CD8-positive, alpha-beta memory T cell (primary cell): ENCODE results near the gene PRKG1. TPM values are rescaled to one million over a fixed set of nuclear protein-coding genes. Genes with fewer than 3 reads are reported as not detected.

Experiments
- CTCF ChIA-PET: fragments of 350-600 bp; sonication (Branson Sonifier 250); formaldehyde crosslinking; loops from one replicate; lab custom pipeline; 2021; ENCODE audit warnings: antibody characterized with exemption; lab: Charles Lee
- POLR2A ChIA-PET: fragments of 350-600 bp; sonication (Branson Sonifier 250); formaldehyde crosslinking; loops from one replicate; lab custom pipeline; 2021; ENCODE audit warnings: antibody characterized with exemption; lab: Charles Lee
- DNase-seq, 5 donors: peaks; one replicate each; pipeline versions ENCODE4 v3.0.0 to v3.0.0-alpha.2; 2020 to 2022; ENCODE audit warnings: mixed read lengths in 1 of 5
- H3K27ac ChIP-seq: one replicate; pipeline ENCODE4 v1.7.0; 2013; ENCODE audit warnings: low read depth, mild to moderate bottlenecking, low read length, moderate library complexity
- H3K27me3 ChIP-seq: 2 replicates; pipeline ENCODE4 v1.7.0; 2013; ENCODE audit warnings: low read length, mild to moderate bottlenecking; ENCODE audit not compliant: insufficient read depth, poor library complexity, severe bottlenecking
- H3K36me3 ChIP-seq: 2 replicates; pipeline ENCODE4 v1.7.0; 2013; ENCODE audit warnings: mild to moderate bottlenecking, low read length, moderate library complexity; ENCODE audit not compliant: insufficient read depth
- H3K4me1 ChIP-seq: 2 replicates; pipeline ENCODE4 v1.7.0; 2013; ENCODE audit warnings: mild to moderate bottlenecking, low read length, moderate library complexity; ENCODE audit not compliant: insufficient read depth
- H3K4me3 ChIP-seq: 2 replicates; pipeline ENCODE4 v1.7.0; 2013; ENCODE audit warnings: mild to moderate bottlenecking, low read length
- H3K9me3 ChIP-seq: 2 replicates; pipeline ENCODE4 v1.7.0; 2013; ENCODE audit warnings: mild to moderate bottlenecking, low read length
- H3K27ac Mint-ChIP-seq, 8 donors: one replicate each; pipeline ENCODE4 v1.8.0; 2020 to 2021; ENCODE audit warnings: mixed read lengths in 8 of 8, mild to moderate bottlenecking in 6 of 8, inconsistent platforms in 3 of 8, moderate library complexity in 3 of 8
- H3K27me3 Mint-ChIP-seq, 2 donors: one replicate each; pipeline ENCODE4 v1.8.0; 2020 to 2021; ENCODE audit warnings: mixed read lengths in 2 of 2, mild to moderate bottlenecking in 1 of 2, moderate library complexity in 1 of 2
- H3K36me3 Mint-ChIP-seq, 3 donors: one replicate each; pipeline ENCODE4 v1.8.0; 2020 to 2021; ENCODE audit warnings: mixed read lengths in 3 of 3, inconsistent platforms in 1 of 3, mild to moderate bottlenecking in 1 of 3
- H3K4me1 Mint-ChIP-seq, 3 donors: one replicate each; pipeline ENCODE4 v1.8.0; 2020 to 2021; ENCODE audit warnings: mixed read lengths in 3 of 3, inconsistent platforms in 1 of 3, mild to moderate bottlenecking in 1 of 3
- H3K4me3 Mint-ChIP-seq, 7 donors: one replicate each; pipeline ENCODE4 v1.8.0; 2020 to 2021; ENCODE audit warnings: mixed read lengths in 7 of 7, mild to moderate bottlenecking in 6 of 7, moderate library complexity in 4 of 7, inconsistent platforms in 2 of 7
- H3K9me3 Mint-ChIP-seq, 5 donors: one replicate each; pipeline ENCODE4 v1.8.0; 2020 to 2022; ENCODE audit warnings: mixed read lengths in 5 of 5, mild to moderate bottlenecking in 3 of 5, moderate library complexity in 2 of 5, inconsistent platforms in 1 of 5
- polyA plus RNA-seq: library from polyadenylated mRNA; unstranded; fragments of 300-500 nt; fragmentation: Illumina TruSeq; gene quantifications from one replicate; pipeline ENCODE4 v1.2.3, GENCODE V29; 2021
- total RNA-seq, 2 experiments: library from RNA; stranded (reverse); gene quantifications; one replicate each; pipeline ENCODE4 v1.2.3, GENCODE V29; 2021

The PRKG1 gene
- total and polyA plus RNA-seq, 3 experiments from 2014 or later: not detected

DNA sequence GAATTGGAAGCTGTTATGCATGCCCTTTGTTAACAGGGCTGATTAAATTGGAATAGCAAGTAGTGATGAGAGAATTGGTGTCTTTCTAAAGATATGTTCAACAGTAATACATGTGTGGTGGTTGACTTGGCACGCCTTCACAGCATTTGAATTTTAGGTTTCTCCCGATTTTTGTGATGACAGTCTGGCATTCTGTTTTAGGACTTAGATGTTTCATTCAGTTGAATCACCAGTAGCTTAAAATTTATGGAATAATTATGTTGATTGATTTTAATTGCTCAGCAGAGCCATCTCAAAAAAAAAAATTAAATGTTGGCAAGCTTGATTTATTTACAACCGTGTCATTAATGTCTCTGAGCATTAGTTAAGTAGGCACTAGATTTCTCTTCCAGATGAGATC lies 405.4 kb downstream of the PRKG1 start:
- H3K27me3 ChIP-seq: no peaks in the 10 kb centered on the region
- H3K9me3 Mint-ChIP-seq: peaks cover 0 to 2% (median 0%) of the 10 kb centered on the region in 5 donors
- no peak overlapping the region for H3K4me3 ChIP-seq
- H3K9me3 ChIP-seq: no peaks in the 10 kb centered on the region
- ChIA-PET POLR2A (no interaction called here), CTCF (no interaction called here)
- no peaks in the 10 kb centered on the region for H3K4me1 ChIP-seq
- no peak overlapping the region for H3K4me3 Mint-ChIP-seq
- H3K4me1 Mint-ChIP-seq: no peaks in the 10 kb centered on the region
- no peak overlapping the region for H3K27ac ChIP-seq
- H3K27ac Mint-ChIP-seq: no peak overlapping the region
- no peaks in the 10 kb centered on the region for H3K36me3 ChIP-seq
- H3K36me3 Mint-ChIP-seq: no peaks in the 10 kb centered on the region
- no peak for DNase-seq
- H3K27me3 Mint-ChIP-seq: no peaks in the 10 kb centered on the region

DNA sequence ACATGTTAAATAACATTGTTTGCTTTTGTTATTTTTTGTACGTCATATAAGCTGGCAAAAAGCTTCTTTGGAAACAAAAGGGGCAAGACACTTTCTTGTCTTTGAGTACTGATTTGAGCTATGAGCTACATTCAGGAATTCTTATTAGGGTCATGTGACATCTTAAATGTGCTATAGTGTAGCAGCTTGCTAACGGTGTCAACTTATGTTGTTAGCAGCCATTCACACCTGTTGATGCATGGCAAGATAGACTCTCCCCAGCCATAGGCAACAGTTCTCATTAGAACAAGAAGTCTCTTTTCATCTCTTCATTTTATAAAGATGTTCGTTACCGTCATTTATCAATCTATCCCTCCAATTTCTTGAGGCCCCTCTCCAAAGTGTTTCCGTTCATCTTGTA lies 411.4 kb downstream of the PRKG1 start:
- Mint-ChIP-seq H3K4me3 (no peak overlapping the region), H3K36me3 (no peaks in the 10 kb centered on the region), H3K27ac (no peak overlapping the region), H3K9me3 (peaks cover 0 to 2% (median 0%) of the 10 kb centered on the region in 5 donors), H3K4me1 (no peaks in the 10 kb centered on the region), H3K27me3 (no peaks in the 10 kb centered on the region)
- DNase-seq: no peak
- CTCF ChIA-PET: no interaction called here
- H3K27me3 ChIP-seq: no peaks in the 10 kb centered on the region
- POLR2A ChIA-PET: no interaction called here
- H3K4me1 ChIP-seq: no peaks in the 10 kb centered on the region
- no peak overlapping the region for H3K4me3 ChIP-seq
- H3K27ac ChIP-seq: no peak overlapping the region
- H3K9me3 ChIP-seq: no peaks in the 10 kb centered on the region
- no peaks in the 10 kb centered on the region for H3K36me3 ChIP-seq

DNA sequence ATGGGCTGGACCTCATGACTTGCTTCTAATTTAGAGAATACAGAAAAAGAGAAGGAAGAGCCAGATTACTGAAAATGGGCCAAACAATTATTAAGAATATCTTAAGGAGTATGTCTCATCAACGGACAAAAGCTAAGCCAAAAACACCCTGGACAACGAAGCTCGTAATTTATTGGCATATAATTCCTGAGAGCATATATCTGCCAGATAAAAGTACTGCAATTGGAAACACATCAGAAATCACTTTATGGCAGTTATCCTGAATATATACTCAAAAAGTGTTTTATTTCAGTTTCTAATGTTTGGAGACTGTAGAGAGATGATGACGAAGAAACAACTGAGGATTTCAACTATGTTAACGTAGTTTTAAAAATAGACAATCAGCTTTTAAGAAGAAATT lies 413.3 kb downstream of the PRKG1 start:
- H3K27ac Mint-ChIP-seq: no peak overlapping the region
- no peak overlapping the region for H3K4me3 ChIP-seq
- H3K9me3 ChIP-seq: no peaks in the 10 kb centered on the region
- no peaks in the 10 kb centered on the region for H3K27me3 ChIP-seq
- DNase-seq: no peak
- no peak overlapping the region for H3K4me3 Mint-ChIP-seq
- no peaks in the 10 kb centered on the region for H3K36me3 ChIP-seq
- no peaks in the 10 kb centered on the region for H3K27me3 Mint-ChIP-seq
- no peaks in the 10 kb centered on the region for H3K4me1 ChIP-seq
- no peaks in the 10 kb centered on the region for H3K36me3 Mint-ChIP-seq
- POLR2A ChIA-PET: no interaction called here
- H3K9me3 Mint-ChIP-seq: peaks cover 0 to 2% (median 0%) of the 10 kb centered on the region in 5 donors
- CTCF ChIA-PET: no interaction called here
- H3K27ac ChIP-seq: no peak overlapping the region
- no peaks in the 10 kb centered on the region for H3K4me1 Mint-ChIP-seq

DNA sequence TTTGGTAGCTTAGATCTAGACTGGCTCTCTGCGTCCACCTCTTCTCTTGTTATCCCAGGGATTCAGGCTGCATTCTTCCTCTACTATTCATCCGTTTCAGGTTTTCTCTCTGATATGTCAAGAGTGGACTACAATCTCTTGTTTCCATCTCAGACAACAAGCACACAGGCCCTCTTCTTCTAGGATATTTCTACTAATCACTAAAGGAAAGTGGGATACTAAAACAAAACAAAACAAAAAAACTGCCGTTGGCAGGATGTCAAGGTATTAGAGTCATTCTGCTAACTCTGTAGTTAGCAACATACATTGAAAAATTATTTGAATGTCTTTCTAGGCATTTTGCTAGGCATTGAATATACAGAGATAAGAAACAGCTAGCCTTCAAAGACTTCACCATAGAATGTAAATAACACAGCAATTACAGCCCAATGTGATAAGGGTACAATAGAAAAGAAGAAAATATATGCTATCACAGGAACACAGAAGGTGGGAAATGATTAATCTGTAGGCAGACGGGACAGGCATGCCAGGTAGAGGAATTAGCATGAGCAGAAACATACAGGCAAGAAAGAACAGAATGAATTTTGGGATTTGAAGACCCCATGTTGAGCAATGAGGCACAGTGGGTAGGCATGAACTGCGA lies 414.6 kb downstream of the PRKG1 start:
- Mint-ChIP-seq H3K27me3 (no peaks in the 10 kb centered on the region), H3K36me3 (no peaks in the 10 kb centered on the region), H3K9me3 (no peaks in the 10 kb centered on the region), H3K27ac (no peak overlapping the region), H3K4me3 (no peak overlapping the region), H3K4me1 (no peaks in the 10 kb centered on the region)
- Histone ChIP-seq H3K27me3 (no peaks in the 10 kb centered on the region), H3K9me3 (no peaks in the 10 kb centered on the region), H3K36me3 (no peaks in the 10 kb centered on the region), H3K4me3 (no peak overlapping the region), H3K27ac (no peak overlapping the region), H3K4me1 (no peaks in the 10 kb centered on the region)
- CTCF ChIA-PET: no interaction called here
- no peak for DNase-seq
- POLR2A ChIA-PET: no interaction called here

DNA sequence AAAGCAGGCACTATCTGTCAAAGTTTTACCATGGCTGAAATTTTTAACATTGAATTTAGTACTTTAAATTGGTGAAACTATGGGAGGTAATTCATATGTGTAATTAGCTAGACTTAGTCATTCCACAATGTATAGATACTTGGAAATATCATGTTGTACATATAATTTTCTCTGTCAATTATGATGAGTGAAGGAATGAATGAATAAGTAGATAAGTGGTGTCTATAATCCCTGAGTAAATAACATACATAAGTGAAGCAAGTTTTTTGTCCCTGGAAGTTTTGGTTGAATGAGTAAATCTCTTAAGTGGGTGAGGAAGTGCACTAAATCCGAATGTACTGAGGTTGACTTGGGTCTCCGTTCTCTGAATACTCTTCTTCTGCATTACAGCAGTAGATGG lies 424.1 kb downstream of the PRKG1 start:
- Mint-ChIP-seq H3K36me3 (no peaks in the 10 kb centered on the region), H3K4me3 (no peak overlapping the region), H3K9me3 (peaks cover 0 to 2% (median 0%) of the 10 kb centered on the region in 5 donors), H3K4me1 (no peaks in the 10 kb centered on the region), H3K27ac (no peak overlapping the region), H3K27me3 (peaks cover 0 to 2% of the 10 kb centered on the region in 2 donors)
- no peak for DNase-seq
- Histone ChIP-seq H3K36me3 (no peaks in the 10 kb centered on the region), H3K9me3 (no peaks in the 10 kb centered on the region), H3K4me3 (no peak overlapping the region), H3K27ac (no peak overlapping the region), H3K27me3 (no peaks in the 10 kb centered on the region), H3K4me1 (no peaks in the 10 kb centered on the region)
- CTCF ChIA-PET: no interaction called here
- POLR2A ChIA-PET: no interaction called here

DNA sequence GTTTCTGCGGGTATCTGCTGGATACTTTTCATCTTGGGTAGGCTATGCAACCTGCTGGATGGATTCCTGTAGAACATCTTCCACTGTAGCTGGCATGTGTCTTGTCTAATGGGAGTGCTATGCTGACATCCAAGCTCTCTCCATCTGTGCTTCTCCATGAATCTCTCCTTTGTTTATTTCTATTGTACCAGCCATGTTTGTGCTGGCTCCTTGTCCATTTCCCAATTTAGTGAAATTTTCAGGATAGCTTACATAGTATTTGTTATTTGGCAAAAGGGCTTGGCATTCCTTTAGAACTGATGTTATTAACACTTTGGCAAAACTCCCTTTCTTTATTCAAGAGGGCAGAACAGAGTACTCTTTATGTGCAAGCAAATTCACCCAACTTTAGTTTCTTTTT lies 427.1 kb downstream of the PRKG1 start:
- ChIA-PET POLR2A (no interaction called here), CTCF (no interaction called here)
- H3K36me3 Mint-ChIP-seq: no peaks in the 10 kb centered on the region
- Histone ChIP-seq H3K27me3 (no peaks in the 10 kb centered on the region), H3K4me3 (no peak overlapping the region), H3K27ac (no peak overlapping the region), H3K4me1 (no peaks in the 10 kb centered on the region), H3K36me3 (no peaks in the 10 kb centered on the region), H3K9me3 (no peaks in the 10 kb centered on the region)
- H3K9me3 Mint-ChIP-seq: peaks cover 0 to 2% (median 0%) of the 10 kb centered on the region in 5 donors
- DNase-seq: no peak
- H3K27me3 Mint-ChIP-seq: peaks cover 0 to 2% of the 10 kb centered on the region in 2 donors
- no peak overlapping the region for H3K27ac Mint-ChIP-seq
- no peaks in the 10 kb centered on the region for H3K4me1 Mint-ChIP-seq
- H3K4me3 Mint-ChIP-seq: no peak overlapping the region

DNA sequence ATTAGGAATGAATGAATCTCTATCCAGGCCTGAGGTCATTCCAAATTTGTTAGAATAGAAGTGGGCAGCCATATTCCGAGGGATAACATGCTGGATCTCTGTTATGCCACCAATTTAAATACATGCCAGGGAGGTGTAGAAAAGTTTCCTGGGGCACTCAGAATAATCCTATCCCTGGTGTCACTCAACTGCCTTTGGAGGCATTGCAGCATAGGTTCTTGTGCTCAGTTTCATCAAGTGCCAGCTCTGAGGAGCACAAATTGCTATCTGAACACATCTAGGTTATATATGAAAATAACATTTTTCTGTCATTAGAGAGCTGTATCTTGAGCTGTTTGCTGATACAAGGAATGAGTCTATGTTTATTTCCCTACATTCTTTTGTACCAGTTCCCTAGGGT lies 427.8 kb downstream of the PRKG1 start:
- Mint-ChIP-seq H3K4me3 (no peak overlapping the region), H3K27ac (no peak overlapping the region), H3K27me3 (peaks cover 0 to 2% of the 10 kb centered on the region in 2 donors), H3K36me3 (no peaks in the 10 kb centered on the region), H3K4me1 (no peaks in the 10 kb centered on the region), H3K9me3 (peaks cover 0 to 3% (median 0%) of the 10 kb centered on the region in 5 donors)
- H3K36me3 ChIP-seq: no peaks in the 10 kb centered on the region
- no peaks in the 10 kb centered on the region for H3K4me1 ChIP-seq
- H3K27ac ChIP-seq: no peak overlapping the region
- no peaks in the 10 kb centered on the region for H3K27me3 ChIP-seq
- H3K4me3 ChIP-seq: no peak overlapping the region
- DNase-seq: no peak
- POLR2A ChIA-PET: no interaction called here
- no peaks in the 10 kb centered on the region for H3K9me3 ChIP-seq
- CTCF ChIA-PET: no interaction called here

DNA sequence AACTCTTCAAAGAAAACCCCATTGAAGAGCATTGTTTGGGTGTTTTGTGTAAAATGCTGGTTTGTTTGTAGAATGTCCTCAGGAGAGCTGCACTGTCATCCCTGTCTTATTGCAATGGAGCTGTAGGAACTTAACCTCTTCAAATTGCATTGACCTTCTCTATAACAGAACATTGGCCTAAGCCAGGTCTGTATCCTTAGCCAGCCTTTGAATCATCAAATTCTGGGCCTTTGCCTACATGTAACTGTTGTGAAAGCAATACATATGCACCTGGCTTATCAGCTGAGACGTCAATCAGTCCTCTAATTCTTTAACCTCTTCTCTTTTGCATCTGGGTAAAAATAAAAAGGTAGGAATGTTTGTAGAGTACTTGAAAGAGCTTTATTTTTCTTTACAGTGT lies 429.1 kb downstream of the PRKG1 start:
- ChIA-PET CTCF (no interaction called here), POLR2A (no interaction called here)
- Mint-ChIP-seq H3K36me3 (no peaks in the 10 kb centered on the region), H3K27ac (no peak overlapping the region), H3K27me3 (peaks cover 0 to 2% of the 10 kb centered on the region in 2 donors), H3K9me3 (peaks cover 0 to 3% (median 0%) of the 10 kb centered on the region in 5 donors), H3K4me1 (no peaks in the 10 kb centered on the region), H3K4me3 (no peak overlapping the region)
- no peaks in the 10 kb centered on the region for H3K4me1 ChIP-seq
- H3K9me3 ChIP-seq: no peaks in the 10 kb centered on the region
- DNase-seq: no peak
- H3K27ac ChIP-seq: no peak overlapping the region
- H3K4me3 ChIP-seq: no peak overlapping the region
- H3K27me3 ChIP-seq: no peaks in the 10 kb centered on the region
- no peaks in the 10 kb centered on the region for H3K36me3 ChIP-seq
